GM20000 (cell line): Measurements from ENCODE around the gene TRIO.

Experiments used
- DNase-seq: peaks from one replicate; pipeline ENCODE4 v3.0.0; 2012; ENCODE audit warnings: low spot score
- TF ChIP-seq, protein P1 (sequence below): IDR thresholded peaks from 2 replicates; pipeline ENCODE4 v1.5.1; 2012; ENCODE audit warnings: mild to moderate bottlenecking, control low read depth; ENCODE audit errors: extremely low read depth, missing control alignments

Gene TRIO

GRCh38 chr5:14263113-14263512, 120.0 kb downstream of the TRIO start:
- no peak for DNase-seq

GRCh38 chr5:14263699-14264098, 120.6 kb downstream of the TRIO start:
- TF ChIP-seq, protein P1, sequence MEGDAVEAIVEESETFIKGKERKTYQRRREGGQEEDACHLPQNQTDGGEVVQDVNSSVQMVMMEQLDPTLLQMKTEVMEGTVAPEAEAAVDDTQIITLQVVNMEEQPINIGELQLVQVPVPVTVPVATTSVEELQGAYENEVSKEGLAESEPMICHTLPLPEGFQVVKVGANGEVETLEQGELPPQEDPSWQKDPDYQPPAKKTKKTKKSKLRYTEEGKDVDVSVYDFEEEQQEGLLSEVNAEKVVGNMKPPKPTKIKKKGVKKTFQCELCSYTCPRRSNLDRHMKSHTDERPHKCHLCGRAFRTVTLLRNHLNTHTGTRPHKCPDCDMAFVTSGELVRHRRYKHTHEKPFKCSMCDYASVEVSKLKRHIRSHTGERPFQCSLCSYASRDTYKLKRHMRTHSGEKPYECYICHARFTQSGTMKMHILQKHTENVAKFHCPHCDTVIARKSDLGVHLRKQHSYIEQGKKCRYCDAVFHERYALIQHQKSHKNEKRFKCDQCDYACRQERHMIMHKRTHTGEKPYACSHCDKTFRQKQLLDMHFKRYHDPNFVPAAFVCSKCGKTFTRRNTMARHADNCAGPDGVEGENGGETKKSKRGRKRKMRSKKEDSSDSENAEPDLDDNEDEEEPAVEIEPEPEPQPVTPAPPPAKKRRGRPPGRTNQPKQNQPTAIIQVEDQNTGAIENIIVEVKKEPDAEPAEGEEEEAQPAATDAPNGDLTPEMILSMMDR: no peak
- no peak for DNase-seq

More at GRCh38 chr5:14263113-14263512, 120.0 kb downstream of the TRIO start:
- TF ChIP-seq, protein P1: no peak

GRCh38 chr5:14264605-14265316, 121.6 kb downstream of the TRIO start:
- peak; percentile 82 for DNase-seq
- TF ChIP-seq, protein P1: no peak

GRCh38 chr5:14265570-14265969, 122.4 kb downstream of the TRIO start:
- no peak for DNase-seq
- TF ChIP-seq, protein P1: no peak

- TF ChIP-seq, protein P1: no peak
- DNase-seq: no peak
Measured at GRCh38 chr5:14266171-14266570, 123.0 kb downstream of the TRIO start.

GRCh38 chr5:14266686-14267085, 123.5 kb downstream of the TRIO start:
- TF ChIP-seq, protein P1: no peak
- DNase-seq: no peak

- no peak for DNase-seq
- TF ChIP-seq, protein P1: no peak
Measured at GRCh38 chr5:14267166-14267838, 124.2 kb downstream of the TRIO start.
